DMS114 treated with DMSO at 0.1 percent for 48 hours (cell line): ENCODE measurements around the gene ZBED4.

Experiments used
- DNase-seq: peaks from one replicate; lab custom pipeline; 2025; ENCODE audit not compliant: unreplicated experiment; lab: John Stamatoyannopoulos, UW

The ZBED4 gene

GRCh38 chr22:49934160-49934890, 80.7 kb downstream of the ZBED4 start:
- no peak for DNase-seq

DNA sequence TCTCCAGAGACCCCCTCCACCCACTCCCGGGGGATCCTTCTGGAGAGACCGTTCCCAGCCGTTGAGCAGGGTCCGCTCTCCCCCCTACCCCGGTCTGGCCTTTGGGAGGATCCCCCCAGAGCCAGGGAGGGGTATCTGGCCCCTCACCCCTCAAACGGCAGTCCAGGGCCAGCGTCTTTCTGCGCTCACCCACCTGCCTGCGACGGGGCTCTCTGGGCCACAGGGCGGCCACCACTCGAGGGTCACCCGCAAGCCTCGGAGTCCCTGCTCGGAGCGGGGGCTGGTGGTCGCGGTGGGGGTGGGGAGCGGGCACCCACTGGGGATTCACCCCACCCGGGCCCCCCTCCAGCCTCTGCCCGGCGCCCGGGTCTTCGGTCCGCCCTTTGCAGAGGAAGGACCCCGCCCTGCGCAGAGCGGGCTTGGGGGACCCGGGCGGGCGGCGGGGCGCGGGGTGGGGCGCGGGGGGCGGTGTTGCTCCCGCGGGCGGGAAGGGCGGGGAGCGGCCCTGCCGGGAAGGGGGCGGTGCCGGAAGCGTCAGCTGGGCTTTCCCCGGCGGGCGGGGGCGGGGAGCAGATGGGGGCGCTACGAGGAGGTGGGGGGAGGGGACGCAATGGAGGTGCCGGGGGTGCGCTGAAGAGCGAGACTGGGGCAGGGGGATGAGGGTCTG, 81.4 kb downstream of the ZBED4 start:
- DNase-seq, result no peak

GRCh38 chr22:49935561-49935960, 81.9 kb downstream of the ZBED4 start:
- no peak for DNase-seq

- no peak for DNase-seq
Observed at GRCh38 chr22:49936018-49936972, 82.7 kb downstream of the ZBED4 start.

GRCh38 chr22:49936973-49937757, 83.5 kb downstream of the ZBED4 start:
- DNase-seq, result no peak

GRCh38 chr22:49937758-49938564, 84.3 kb downstream of the ZBED4 start:
- DNase-seq, result no peak

GRCh38 chr22:49938565-49939136, 85.0 kb downstream of the ZBED4 start:
- DNase-seq, result no peak
